HG03097 (cell line): Measurements from ENCODE around the gene NPL.
A peak's percentile ranks its signal among the peaks of the same experiment; 100 is the strongest.

Experiments
- ATAC-seq: cut with Tn5 transposase; IDR thresholded peaks from one replicate; pipeline ENCODE4 v1.9.1; 2021; ENCODE audit not compliant: unreplicated experiment, low FRiP score

NPL gene

DNA sequence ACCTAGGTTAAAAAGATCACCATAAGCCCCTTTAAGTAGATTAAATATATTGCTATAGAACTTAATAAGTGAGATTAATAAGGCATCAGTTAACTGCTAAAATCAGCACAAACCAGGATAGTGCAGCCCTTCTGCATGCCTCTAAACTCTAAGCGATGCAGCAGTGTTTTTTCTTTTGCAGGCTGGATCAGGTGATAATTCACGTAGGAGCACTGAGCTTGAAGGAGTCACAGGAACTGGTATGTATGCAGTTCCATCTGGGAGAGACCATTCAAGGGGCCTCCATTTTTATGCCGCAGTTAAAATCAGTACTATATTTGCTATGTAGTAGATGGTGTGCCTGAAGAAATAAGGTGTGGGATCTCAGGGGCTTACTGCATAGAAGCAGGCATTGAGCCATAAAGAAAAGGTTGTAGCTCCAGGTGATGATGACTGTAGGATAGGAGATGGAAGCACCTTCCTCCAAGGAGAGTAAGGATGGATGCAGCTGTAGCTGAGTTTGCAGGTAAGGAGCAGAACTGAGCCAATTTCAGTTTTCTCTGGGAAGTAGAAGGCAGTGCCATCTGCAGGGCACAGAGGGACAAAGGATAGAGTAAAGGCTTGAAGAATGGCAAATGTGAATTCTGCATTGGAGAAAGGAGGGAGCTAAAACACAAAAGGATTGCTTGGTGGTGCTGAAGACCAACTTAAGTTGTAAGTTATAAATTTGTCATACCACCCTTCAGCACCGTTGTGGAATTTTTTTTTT lies 22.6 kb downstream of the NPL start:
- no peak for ATAC-seq

DNA sequence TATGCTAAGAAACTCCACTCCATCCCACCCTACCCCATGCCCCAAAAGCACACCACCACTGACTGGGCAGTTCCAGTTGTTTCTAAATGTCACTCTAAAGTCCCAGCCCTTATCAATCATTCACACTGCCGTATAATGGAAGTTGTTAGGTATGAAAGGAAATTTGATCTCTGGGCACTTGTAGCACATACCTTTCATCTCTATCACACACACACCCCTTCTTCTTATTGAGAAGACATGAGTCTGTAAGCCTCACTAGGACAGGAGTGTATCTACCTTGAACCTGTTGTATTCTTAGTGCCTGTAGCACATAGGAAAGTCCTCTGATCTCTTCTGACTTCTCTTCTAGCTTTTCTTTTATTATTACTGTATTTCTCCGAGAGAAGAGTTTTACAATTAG lies 27.3 kb downstream of the NPL start:
- ATAC-seq = no peak

DNA sequence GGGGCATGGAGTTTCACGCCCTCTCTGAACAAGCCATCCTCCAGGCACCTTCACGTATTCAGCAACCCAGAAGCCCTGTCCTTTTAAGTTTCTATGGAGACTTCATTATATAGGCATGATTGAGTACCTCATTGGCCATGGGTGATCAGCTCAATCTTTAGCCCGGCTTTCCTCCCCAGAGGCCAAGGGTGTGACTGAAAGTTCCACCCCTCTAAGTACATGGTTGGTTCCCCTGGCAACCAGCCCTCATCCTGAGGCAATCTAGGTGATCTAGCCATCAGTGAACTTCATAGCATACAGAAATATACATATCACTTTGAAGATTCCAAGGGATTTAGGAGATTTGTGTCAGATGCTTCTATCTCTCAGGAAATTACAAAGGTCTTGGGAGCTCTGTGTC lies 28.2 kb downstream of the NPL start:
- no peak for ATAC-seq

DNA sequence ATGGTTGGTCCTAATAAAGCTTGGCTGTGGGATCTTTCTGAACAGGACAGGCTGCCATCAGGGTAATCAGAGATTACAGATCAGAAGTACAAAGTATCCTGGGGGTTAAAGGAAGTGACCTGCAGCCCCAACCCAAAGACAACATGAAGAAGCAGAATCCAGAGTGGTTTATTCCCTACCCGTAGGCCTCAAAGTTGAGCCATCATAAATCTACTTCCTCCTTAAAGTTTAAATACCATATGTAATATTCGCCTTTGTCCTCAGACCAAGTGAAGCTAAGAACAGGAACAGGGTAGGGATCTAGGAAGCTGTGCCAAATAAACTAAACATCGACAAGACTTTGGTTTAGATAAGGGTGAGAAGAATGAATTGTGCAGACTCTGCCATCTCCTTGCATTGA lies 33.6 kb downstream of the NPL start:
- no peak for ATAC-seq

DNA sequence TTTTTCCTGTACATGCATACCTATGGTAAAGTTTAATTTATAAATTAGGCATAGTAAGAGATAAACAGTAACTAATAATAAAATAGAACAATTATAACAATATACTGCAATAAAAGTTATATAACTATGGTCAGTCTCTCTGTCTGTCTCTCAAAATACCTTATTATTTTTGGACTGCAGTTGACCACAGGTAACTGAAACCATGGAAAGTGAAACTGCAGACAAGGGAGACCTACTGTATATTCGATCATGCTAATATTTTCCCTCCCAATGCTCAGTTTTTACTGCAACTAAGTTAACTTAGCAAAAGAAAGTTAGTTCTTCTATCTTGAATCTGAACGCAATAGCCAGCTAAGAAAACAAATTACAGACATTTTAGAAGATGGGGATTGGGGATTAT lies 37.3 kb downstream of the NPL start:
- no peak for ATAC-seq

DNA sequence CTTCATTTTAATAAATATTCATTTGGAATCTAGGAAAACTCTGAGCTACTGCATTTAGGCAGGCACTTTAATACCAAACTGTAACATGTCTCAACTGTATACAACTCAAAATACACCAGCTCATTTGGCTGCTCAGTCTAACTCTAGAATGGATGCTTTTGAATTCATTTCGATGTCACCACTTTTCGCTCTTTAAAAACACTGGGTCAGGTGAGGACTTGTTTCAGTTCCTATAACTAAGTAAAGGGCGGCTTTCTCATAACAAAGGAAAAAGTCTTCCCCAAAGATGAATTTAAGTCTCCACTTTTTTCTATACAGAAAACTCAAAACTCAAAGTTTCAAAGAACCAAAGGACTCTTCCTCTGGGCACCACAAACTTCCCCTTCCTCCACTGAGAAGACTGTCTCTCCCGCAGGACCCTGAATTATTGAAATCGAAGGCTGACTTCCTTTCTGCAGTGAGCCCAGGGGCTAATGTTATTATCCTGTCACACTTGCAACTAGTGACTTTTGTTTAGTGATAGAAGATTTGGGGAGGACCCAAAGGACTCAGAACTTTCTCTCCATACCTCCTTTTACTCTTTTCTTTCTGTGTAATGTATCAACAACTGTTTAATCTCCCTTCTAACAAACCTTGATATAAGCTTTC lies 39.8 kb downstream of the NPL start:
- ATAC-seq = no peak

DNA sequence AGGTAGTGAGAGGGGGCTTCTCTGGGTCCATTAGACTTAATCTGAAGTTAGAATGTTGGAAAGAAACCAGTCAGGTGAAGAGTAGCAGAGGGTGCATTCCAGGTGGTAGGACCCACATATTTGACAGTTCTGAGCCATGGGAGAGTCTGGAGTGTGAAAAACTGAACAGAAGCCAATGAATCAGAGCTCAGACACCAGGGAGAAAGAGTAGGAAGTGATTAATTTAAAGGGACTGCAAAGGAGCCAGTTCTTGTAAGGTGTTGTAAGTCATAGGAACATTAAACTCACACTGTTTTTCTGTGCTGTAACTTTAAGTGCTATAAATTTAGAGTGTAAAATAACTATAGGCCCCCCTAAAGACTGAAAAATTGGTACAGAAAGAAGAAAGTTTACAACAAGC lies 43.7 kb downstream of the NPL start:
- no peak for ATAC-seq

DNA sequence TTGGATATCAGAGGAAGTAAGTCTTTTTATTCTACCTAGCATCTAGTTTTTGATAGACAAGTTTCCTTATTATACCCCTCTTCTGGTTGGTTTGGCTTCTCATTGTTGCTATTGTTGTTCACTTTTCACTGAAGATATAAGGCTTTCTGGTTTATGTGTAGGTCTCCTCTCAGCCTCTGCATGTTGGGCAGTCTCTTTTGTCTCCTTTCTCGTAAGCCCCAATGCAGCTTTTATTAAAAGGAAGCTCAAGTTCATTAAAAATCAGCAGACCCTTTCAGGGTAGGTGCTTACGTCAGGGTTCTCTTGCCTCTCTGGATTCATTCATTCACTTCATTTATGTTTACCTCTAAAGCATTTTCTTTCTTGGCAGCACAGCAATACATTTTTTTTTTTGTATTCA lies 44.8 kb downstream of the NPL start:
- no peak for ATAC-seq

DNA sequence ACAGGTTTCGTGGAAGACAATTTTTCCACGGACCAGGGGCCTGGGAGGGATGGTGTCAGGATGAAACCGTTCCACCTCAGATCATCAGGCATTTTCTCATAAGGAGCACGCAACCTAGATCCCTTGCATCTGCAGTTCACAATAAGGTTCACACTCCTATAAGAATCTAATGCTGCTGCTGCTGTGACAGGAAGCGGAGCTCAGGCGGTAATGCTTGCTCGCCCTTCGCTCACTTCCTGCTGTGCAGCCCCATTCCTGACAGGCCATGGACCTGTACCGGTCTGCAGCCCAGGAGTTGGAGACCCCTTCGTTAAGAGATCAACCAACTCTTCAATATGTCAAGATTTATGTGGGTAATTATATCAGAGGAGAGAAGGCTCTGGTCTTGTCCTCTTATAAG lies 46.2 kb downstream of the NPL start:
- ATAC-seq = no peak

DNA sequence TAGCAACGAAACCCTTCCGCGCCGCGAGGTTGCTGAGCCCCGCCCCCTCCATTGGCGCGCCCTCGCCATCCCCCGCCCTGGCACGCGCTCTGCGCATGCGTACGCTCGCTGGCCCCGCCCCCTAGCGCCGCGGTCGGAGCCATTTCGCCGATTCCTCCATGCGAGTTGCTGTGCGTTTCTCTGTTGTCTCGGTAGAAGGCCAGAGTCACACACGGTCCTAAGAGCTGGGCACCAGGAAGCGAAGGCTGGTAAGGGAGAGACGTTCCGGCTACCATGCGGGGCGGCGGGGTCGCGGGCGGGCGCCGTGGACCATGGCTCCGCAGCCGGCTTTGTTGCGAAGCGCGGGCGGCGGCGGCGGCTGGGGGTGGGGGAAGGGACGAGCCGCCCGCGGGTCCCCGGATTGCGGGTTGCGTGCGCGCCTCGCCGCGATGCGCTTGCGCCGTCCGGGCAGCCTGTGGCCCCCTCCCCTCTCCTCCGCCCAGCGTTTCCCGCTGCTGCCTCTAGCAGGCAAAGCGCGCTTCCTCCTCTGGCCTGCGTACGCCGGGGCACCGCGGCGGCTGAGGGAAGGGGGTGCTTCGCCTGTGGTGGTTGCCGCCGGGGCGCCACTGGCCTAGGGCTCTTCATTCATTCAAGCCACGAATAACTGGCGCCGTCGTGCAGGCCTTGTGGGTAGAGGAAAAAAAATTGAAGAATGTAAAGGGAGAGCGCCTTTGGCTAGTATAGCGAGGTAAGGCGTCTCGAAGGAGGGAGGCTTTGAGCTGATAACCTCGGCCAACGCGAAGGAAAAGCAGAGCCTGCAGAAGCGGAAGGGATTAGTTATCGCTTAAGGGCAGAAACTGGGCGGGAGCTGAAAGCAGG lies 49.9 kb downstream of the NPL start, which contains the start of gene DHX9:
DHX9 (plus strand) TSS at position 139 of the 858 bp plus-strand sequence. CDS start 3,220 bp downstream, outside the sequence.
- ATAC-seq = peak; percentile 81

DNA sequence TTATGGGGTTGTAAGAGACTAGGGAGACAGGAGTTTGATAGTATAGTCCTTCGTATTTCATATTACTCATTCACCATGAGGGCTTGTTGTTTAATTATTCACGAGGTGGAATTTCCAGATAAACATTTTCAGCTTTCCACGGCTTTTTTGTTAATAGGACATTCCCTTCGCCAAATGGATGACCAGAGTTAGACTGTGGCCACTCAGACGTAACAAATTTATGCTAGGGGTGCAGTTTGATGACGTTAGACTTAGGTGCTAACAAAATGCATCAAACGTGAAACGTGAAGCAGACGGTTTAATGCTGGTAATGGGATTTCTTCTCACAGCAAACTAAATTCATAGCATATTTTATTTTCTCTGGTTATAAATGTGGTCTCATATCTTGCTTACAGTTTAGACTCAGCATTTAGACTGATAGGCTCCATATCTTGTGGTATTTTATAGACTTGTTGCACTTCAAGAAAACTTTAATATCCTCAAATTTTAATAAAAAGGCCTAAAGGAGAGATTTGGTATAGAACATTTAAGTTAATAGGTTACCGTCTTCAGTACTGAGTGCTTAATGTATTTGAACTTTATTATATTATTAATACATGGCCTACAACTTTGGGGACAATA lies 51.9 kb downstream of the NPL start:
- no peak for ATAC-seq

DNA sequence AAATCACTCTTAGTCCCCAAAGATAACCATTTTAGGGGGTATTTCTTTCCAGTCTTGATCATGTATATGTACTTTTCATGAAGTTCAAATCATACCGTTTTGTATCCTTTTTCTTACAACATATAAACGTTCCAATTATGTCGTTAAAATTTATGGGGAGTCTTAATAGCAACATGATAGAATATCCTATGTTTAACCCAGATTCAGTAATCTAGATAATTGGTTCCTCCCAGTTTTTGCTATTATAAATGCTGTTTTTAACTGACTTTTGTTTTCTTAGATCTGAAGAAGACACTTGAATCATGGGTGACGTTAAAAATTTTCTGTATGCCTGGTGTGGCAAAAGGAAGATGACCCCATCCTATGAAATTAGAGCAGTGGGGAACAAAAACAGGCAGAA lies 52.7 kb downstream of the NPL start:
- no peak for ATAC-seq

DNA sequence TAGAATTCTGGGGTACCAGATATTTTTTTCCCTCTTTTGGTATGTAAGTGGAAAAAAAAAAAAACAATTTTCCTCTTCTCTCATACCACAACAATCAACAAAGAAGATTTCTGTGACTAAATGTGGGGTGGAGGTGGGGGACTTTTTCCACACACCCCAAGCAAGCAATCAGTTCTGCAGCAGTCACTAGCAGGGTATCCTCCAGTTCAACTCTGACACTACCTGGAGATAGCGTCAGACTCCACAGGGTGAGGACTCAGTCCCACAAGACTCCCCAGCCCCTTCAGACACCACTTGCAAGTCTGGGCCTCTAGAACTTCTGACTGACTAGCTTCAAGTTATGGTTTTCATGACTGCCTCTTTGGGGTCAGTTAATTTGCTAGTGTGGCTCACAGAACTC lies 55.8 kb downstream of the NPL start:
- no peak for ATAC-seq

DNA sequence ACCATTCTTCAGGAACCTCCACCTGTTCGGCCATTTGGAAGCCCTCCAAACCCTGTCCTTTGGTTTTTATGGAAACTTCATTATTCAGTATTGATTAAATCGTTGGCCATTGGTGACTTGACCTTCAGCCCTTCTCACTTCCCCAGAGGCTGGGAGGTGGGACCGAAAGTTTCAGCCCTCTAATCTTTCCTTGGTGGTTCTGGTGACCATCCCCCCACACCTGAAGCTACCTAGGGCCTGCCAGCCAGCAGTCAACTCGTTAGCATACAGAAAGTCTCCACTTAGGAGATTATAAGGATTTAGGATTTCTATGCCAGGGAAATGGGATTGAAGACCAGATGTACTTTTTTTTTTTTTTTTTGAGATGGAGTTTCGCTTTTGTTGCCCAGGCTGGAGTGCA lies 56.3 kb downstream of the NPL start:
- ATAC-seq = no peak

DNA sequence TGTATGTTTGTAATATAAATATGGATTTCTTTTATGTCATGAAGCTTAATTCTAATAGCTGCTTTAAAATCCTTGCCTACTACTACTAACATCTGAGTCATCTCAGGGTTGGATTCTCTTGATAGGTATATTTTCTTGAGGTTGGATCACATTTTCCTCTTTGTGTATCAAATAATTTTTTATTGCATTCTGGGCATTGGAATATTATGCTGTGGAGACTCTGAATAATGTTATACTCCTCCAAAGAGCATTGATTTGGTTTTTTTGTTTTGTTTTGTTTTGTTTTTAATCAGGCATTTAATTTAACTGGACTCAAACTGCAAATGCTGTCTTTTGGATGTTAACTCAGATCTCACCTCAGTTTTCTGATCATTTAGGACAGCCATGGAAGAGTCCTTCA lies 57.5 kb downstream of the NPL start:
- ATAC-seq = no peak

DNA sequence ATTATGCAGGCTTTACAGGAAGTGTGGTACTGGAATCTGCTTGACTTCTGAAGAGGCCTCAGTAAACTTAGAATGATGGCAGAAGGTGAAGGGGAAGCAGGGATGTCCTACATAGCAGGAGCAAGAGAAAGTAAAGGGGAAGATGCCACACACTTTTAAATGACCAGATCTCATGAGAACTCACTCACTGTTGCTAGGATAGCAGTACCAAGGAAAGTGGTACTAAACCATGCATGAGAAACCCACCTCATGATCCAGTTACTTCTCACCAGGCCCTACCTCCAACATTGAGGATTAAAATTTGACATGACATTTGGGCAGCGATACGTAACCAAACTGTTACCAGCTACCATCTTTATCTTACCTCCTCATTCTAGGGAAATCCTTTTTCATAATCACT lies 59.2 kb downstream of the NPL start:
- ATAC-seq = no peak

DNA sequence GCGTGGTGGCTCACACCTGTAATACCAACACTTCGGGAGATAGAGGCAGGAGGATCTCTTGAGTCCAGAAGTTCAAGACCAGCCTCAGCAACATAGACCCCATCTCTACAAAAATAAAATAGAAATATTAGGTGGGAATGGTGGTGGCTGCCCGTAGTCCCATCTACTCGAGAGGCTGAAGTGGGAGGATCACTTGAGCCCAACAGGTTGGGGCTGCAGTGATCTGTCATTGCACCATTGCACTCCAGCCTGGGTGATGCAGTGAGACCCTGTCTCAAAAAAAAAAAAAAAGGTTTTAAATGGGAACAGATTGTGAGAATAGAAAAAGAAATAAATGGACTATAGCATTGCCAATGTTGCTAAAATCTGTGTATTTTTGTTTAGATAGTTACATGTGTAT lies 60.7 kb downstream of the NPL start:
- no peak for ATAC-seq

DNA sequence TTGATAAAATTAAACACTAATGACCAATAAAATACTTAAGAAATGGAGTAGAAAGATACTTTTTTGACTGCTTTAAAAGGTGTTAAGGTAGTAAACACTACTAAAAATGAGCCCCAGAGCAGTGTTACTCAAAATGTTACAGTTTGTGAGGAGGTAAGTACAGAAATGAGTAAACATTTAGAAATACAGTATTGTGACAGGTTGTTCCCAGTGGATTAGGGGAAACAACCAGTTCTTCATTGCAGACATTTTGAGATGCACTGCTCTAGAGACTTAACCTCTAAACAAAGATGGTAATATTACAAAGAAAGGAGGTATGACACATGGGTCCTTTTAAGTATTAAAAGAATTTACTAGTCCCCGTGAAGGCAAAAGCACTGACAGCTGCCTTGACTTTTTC lies 62.3 kb downstream of the NPL start:
- no peak for ATAC-seq

DNA sequence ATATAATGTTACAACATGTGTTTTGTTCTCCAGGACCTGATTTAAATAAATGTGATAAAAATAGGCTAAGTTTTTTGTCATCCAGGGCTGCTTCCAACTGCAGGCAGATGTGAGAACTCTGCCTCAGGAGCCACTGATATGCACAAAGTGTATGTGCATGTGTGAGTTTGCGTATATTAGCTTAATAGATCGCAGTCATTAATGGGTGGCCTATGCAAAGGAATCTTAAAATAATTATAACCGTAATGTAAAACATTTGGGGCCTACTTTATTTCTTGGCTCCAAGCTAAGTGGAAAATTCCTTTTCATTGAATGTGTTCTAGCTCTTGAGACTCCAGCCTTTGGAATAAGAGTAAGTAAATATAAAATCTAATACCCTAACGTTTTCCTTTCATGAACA lies 66.3 kb downstream of the NPL start:
- ATAC-seq = no peak

DNA sequence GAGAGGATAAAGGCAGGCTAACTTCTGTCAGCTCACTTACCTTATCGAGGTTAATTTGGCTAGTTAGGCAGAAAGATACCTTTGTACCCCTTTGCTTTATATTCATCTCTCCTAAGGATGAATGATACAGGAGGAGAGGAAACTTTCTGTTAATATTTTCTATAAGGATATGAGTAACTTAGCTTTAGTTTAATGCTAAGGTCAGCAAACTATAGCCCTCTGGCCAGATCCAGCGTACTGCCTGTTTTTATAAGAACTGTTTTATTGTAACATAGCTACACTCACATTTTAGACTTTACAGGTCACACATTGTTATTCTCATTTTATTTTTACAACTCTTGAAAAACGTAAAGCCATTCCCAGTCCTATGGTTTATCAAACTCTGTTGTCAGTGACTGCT lies 67.6 kb downstream of the NPL start:
- no peak for ATAC-seq

DNA sequence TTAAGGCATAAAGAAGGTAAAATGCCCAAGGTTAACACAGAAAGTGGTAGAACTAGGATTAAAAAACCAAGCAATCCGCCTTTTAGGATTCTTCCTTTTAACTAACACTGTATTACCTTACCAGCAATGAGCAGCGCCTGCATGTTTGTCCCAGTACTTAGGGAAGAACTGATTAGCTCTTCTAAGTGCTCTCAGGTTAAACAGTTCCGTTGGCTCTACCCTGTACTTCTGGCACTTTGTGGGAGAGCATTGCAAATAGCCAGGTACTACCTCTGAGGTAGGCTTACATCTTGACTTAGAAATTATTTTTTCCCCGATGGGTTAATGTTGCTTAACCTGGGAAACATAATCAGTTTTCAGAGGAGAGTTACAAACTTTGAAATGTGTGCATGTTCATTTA lies 71.1 kb downstream of the NPL start:
- no peak for ATAC-seq
